ENCODE results near the gene FGF2.

Gene FGF2

GRCh38 chr4:122882857-122883735 is 56.5 kb downstream of the FGF2 start:
- in situ Hi-C loops (cut with MboI; ENCODE audit: low sequenced_read_pairs): no loop called here

GRCh38 chr4:122884499-122884898 is 57.9 kb downstream of the FGF2 start:
- in situ Hi-C loops (cut with MboI; ENCODE audit: low sequenced_read_pairs): no loop called here

- in situ Hi-C loops (cut with MboI; ENCODE audit: low sequenced_read_pairs): no loop called here
Measured at GRCh38 chr4:122889726-122890125, 63.1 kb downstream of the FGF2 start.

GRCh38 chr4:122890147-122890795 is 63.6 kb downstream of the FGF2 start:
- in situ Hi-C loops (cut with MboI; ENCODE audit: low sequenced_read_pairs): no loop called here

GRCh38 chr4:122894827-122895226 is 68.2 kb downstream of the FGF2 start:
- in situ Hi-C loops (cut with MboI; ENCODE audit: low sequenced_read_pairs): no loop called here

GRCh38 chr4:122895336-122895995 is 68.8 kb downstream of the FGF2 start:
- in situ Hi-C loops (cut with MboI; ENCODE audit: low sequenced_read_pairs): no loop called here

- in situ Hi-C loops (cut with MboI; ENCODE audit: low sequenced_read_pairs): no loop called here
Measured at GRCh38 chr4:122896270-122896669, 69.6 kb downstream of the FGF2 start.

GRCh38 chr4:122898370-122899150 is 71.9 kb downstream of the FGF2 start:
- in situ Hi-C loops (cut with MboI; ENCODE audit: low sequenced_read_pairs): no loop called here

- in situ Hi-C loops (cut with MboI; ENCODE audit: low sequenced_read_pairs): no loop called here
Measured at GRCh38 chr4:122899682-122900081, 73.1 kb downstream of the FGF2 start.

- in situ Hi-C loops (cut with MboI; ENCODE audit: low sequenced_read_pairs): no loop called here
Measured at GRCh38 chr4:122900314-122900713, 73.7 kb downstream of the FGF2 start.

- in situ Hi-C loops (cut with MboI; ENCODE audit: low sequenced_read_pairs): no loop called here
Measured at GRCh38 chr4:122901247-122902010, 74.8 kb downstream of the FGF2 start.

GRCh38 chr4:122903766-122904288 is 77.2 kb downstream of the FGF2 start:
- in situ Hi-C loops (cut with MboI; ENCODE audit: low sequenced_read_pairs): no loop called here

GRCh38 chr4:122906859-122907305 is 80.3 kb downstream of the FGF2 start:
- in situ Hi-C loops (cut with MboI; ENCODE audit: low sequenced_read_pairs): no loop called here

GRCh38 chr4:122908223-122908622 is 81.6 kb downstream of the FGF2 start:
- in situ Hi-C loops (cut with MboI; ENCODE audit: low sequenced_read_pairs): no loop called here

GRCh38 chr4:122909683-122910082 is 83.1 kb downstream of the FGF2 start:
- in situ Hi-C loops (cut with MboI; ENCODE audit: low sequenced_read_pairs): no loop called here

- in situ Hi-C loops (cut with MboI; ENCODE audit: low sequenced_read_pairs): no loop called here
Measured at GRCh38 chr4:122911588-122911987, 85.0 kb downstream of the FGF2 start.

- in situ Hi-C loops (cut with MboI; ENCODE audit: low sequenced_read_pairs): no loop called here
Measured at GRCh38 chr4:122912810-122913575, 86.4 kb downstream of the FGF2 start.

GRCh38 chr4:122914292-122914904 is 87.8 kb downstream of the FGF2 start:
- in situ Hi-C loops (cut with MboI; ENCODE audit: low sequenced_read_pairs): no loop called here

- in situ Hi-C loops (cut with MboI; ENCODE audit: low sequenced_read_pairs): no loop called here
Measured at GRCh38 chr4:122914938-122915337, 88.3 kb downstream of the FGF2 start.

Measured in HL-60/S4 treated with phorbol 12-myristate 13-acetate at 8.2 ng/mL for 4 days and 3 days (cell line).